PC-3 (cell line): Measurements from ENCODE around the gene FAM53B. TPM values are rescaled to one million over a fixed set of nuclear protein-coding genes. Genes with fewer than 3 reads are reported as not detected.

Experiments
- ATAC-seq: fragments of 200-7000 bp; cut with Tn5 transposase; 2 replicates; pipeline ENCODE4 v1.9.1; 2020; ENCODE audit warnings: mild to moderate bottlenecking, moderate library complexity
- BruUV-seq: library from RNA; stranded (reverse); fragments of 400-500 nt; replicated peaks from 2 replicates; lab custom pipeline; 2021; lab: Mats Ljungman, UMichigan
- CTCF ChIA-PET: fragments of 300-600 bp; sonication (Branson Sonifier 250); formaldehyde crosslinking; loops from one replicate; lab custom pipeline; 2022; ENCODE audit warnings: antibody characterized with exemption; lab: Charles Lee
- POLR2A ChIA-PET: fragments of 300-600 bp; sonication (Branson Sonifier 250); formaldehyde crosslinking; loops from one replicate; lab custom pipeline; 2022; ENCODE audit warnings: antibody characterized with exemption; ENCODE audit not compliant: unreplicated experiment; lab: Charles Lee
- DNase-seq: peaks from one replicate; pipeline ENCODE4 v3.0.0-alpha.2; 2015
- H2AFZ ChIP-seq: fragments of 300-600 bp; sonication (generic); 2 replicates; pipeline ENCODE4 v1.6.0; 2016; ENCODE audit warnings: antibody characterized with exemption, low read length
- H3F3A ChIP-seq: fragments of 300-600 bp; sonication (generic); one replicate; pipeline ENCODE4 v1.6.0; 2017; ENCODE audit warnings: antibody characterized with exemption, low read length, control low read depth, mild to moderate bottlenecking; ENCODE audit not compliant: unreplicated experiment
- H3K27ac ChIP-seq: fragments of 300-600 bp; sonication (generic); 2 replicates; pipeline ENCODE4 v1.5.1; 2016; ENCODE audit warnings: mild to moderate bottlenecking, low read length
- H3K27me3 ChIP-seq: fragments of 300-600 bp; sonication (generic); 2 replicates; pipeline ENCODE4 v1.6.1; 2016; ENCODE audit warnings: low read length, mixed read lengths
- H3K36me3 ChIP-seq: fragments of 300-600 bp; sonication (generic); 2 replicates; pipeline ENCODE4 v1.6.1; 2016; ENCODE audit warnings: low read depth, mixed run types, low read length, mixed read lengths
- H3K4me1 ChIP-seq: fragments of 300-600 bp; sonication (generic); 2 replicates; pipeline ENCODE4 v1.5.1; 2016; ENCODE audit warnings: low read length; ENCODE audit not compliant: insufficient read depth
- H3K4me2 ChIP-seq: fragments of 300-600 bp; sonication (generic); 2 replicates; pipeline ENCODE4 v1.6.0; 2016; ENCODE audit warnings: low read length
- H3K4me3 ChIP-seq: fragments of 300-600 bp; sonication (generic); 2 replicates; pipeline ENCODE4 v1.5.1; 2016; ENCODE audit warnings: mild to moderate bottlenecking, low read length, mixed read lengths
- H3K79me2 ChIP-seq: fragments of 300-600 bp; sonication (generic); 2 replicates; pipeline ENCODE4 v1.6.1; 2017; ENCODE audit warnings: low read length, mixed read lengths
- H3K9ac ChIP-seq: fragments of 300-600 bp; sonication (generic); 2 replicates; pipeline ENCODE4 v1.6.0; 2016; ENCODE audit warnings: mild to moderate bottlenecking, low read length
- H3K9me2 ChIP-seq: fragments of 300-600 bp; sonication (generic); replicated peaks from 2 replicates; pipeline ENCODE4 v1.6.1; 2016; ENCODE audit warnings: mixed run types, low read length, mixed read lengths
- H3K9me3 ChIP-seq: fragments of 300-600 bp; sonication (generic); 2 replicates; pipeline ENCODE4 v1.6.1; 2016; ENCODE audit warnings: low read length, mixed read lengths
- H4K20me1 ChIP-seq: fragments of 300-600 bp; sonication (generic); 2 replicates; pipeline ENCODE4 v1.6.1; 2016; ENCODE audit warnings: low read length, mixed read lengths
- EZH2 ChIP-seq: fragments of 300-600 bp; sonication (generic); IDR thresholded peaks from one replicate; pipeline ENCODE4 v1.6.1; 2017; ENCODE audit warnings: antibody characterized with exemption, mild to moderate bottlenecking, low read length; ENCODE audit not compliant: unreplicated experiment
- EZH2phosphoT487 ChIP-seq: fragments of 300-600 bp; sonication (generic); IDR thresholded peaks from 2 replicates; pipeline ENCODE4 v1.6.1; 2018; ENCODE audit warnings: mild to moderate bottlenecking, antibody characterized with exemption, low read length, borderline replicate concordance
- intact Hi-C: fragments of 100-400 bp; cut with micrococcal nuclease; formaldehyde crosslinking; loops from 2 replicates; pipeline ENCODE4 v1.9.0; 2023
- total RNA-seq: library from RNA; depleted of rRNA; stranded (reverse); fragments of >200 nt; gene quantifications from 2 replicates; pipeline ENCODE4 v1.2.3, GENCODE V29; 2014
- TF ChIP-seq, protein P1 (sequence below): fragments of 300-600 bp; sonication (generic); conservative IDR thresholded peaks from 2 replicates; pipeline ENCODE4 v1.5.1; 2017; ENCODE audit warnings: antibody characterized with exemption, low read depth, mild to moderate bottlenecking, low read length

FAM53B gene
- total RNA-seq, 1 experiment from 2014 or later = 19.4 TPM

DNA sequence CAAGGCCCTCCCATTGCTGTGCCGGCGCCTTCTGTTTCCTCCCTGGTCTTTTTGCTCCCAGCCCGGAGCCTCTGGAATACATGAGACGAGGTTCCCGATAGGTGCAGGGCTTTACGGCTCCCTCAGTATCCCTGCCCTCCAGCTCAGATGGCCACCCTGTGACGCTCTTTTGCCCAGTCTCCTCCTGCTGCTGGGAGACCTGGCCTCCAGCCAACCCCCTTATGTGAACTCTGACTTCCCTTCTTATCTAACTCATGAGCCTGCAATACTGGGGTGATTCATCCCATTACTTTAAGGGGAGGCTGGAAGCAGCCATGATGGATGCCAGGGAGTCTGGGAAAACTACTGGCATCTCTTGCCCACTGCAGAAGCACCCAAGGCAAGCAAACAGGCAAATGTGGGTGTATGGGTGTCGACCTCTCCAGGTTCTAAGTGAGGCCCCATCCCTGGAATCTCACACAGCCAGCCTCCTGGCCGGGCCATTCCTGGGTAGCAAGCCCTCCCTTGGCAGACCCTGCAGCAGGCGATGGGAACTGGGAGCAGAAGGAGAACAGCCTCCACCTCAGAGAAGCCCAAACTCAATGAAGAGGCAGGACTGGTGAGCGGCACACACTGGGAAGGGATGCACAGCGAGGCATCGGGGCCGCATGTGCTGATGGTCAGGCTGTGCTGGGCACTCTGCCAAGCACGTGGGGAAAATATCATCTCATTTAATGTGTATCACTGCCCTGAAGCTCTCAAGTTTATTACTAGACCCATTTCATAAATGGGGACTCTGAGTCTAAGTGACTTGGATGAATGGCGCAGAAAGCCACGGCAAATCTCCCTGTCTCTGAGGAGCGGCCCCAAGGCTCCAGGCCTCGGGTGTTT lies 97.5 kb downstream of the FAM53B start:
- no peaks in the 10 kb centered on the region for H3K9me2 ChIP-seq
- no peaks in the 10 kb centered on the region for H4K20me1 ChIP-seq
- H3K36me3 ChIP-seq = no peaks in the 10 kb centered on the region
- ChIA-PET POLR2A (no interaction called here), CTCF (no interaction called here)
- no peaks in the 10 kb centered on the region for H3K79me2 ChIP-seq
- H3K27me3 ChIP-seq = no peaks in the 10 kb centered on the region
- no peak for ATAC-seq
- H2AFZ ChIP-seq = no peak overlapping the region
- no peaks in the 10 kb centered on the region for H3F3A ChIP-seq
- H3K4me3 ChIP-seq = no peak overlapping the region
- TF ChIP-seq, protein P1, sequence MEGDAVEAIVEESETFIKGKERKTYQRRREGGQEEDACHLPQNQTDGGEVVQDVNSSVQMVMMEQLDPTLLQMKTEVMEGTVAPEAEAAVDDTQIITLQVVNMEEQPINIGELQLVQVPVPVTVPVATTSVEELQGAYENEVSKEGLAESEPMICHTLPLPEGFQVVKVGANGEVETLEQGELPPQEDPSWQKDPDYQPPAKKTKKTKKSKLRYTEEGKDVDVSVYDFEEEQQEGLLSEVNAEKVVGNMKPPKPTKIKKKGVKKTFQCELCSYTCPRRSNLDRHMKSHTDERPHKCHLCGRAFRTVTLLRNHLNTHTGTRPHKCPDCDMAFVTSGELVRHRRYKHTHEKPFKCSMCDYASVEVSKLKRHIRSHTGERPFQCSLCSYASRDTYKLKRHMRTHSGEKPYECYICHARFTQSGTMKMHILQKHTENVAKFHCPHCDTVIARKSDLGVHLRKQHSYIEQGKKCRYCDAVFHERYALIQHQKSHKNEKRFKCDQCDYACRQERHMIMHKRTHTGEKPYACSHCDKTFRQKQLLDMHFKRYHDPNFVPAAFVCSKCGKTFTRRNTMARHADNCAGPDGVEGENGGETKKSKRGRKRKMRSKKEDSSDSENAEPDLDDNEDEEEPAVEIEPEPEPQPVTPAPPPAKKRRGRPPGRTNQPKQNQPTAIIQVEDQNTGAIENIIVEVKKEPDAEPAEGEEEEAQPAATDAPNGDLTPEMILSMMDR = no peak
- TF ChIP-seq EZH2 (no peak), EZH2phosphoT487 (no peak)
- no peak overlapping the region for H3K27ac ChIP-seq
- no TSS peak for BruUV-seq
- no peak overlapping the region for H3K4me2 ChIP-seq
- H3K9ac ChIP-seq = no peak overlapping the region
- no peaks in the 10 kb centered on the region for H3K4me1 ChIP-seq
- intact Hi-C loops = no loop called here
- no peak for DNase-seq
- H3K9me3 ChIP-seq = no peaks in the 10 kb centered on the region

DNA sequence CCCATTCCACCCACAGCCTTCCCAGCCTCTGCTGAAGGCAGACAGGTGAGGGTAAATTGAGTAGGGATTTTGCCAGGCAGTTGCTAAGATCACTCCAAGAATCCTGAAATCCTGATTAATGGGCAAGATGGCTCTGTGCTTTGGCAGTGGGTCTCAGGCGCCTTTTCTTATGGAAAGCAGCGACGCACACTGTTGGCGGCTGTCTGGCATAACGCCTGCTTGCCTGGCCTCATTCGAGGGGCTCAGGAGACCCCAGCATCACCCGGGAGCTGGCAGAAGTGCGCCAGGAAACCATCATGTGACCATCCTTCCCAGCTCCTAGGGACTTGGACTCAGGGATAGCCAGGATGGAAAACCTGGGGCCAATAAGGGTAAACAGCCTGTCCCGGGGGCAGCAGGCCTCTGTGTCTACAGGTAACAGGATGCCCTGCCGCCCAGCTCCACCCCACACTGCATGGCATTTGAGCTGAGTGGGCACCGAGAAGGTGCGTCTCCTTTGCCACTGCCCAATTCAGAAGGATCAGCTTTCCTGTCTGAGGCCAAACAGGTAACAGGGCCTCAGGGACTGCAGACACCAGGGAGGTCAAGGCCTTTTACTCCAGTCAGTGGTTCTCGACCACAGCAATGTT lies 98.6 kb downstream of the FAM53B start:
- POLR2A ChIA-PET = no interaction called here
- no peak for TF ChIP-seq EZH2phosphoT487
- CTCF ChIA-PET = no interaction called here
- Histone ChIP-seq H2AFZ (no peak overlapping the region), H3K9me3 (no peaks in the 10 kb centered on the region), H3K9ac (no peak overlapping the region), H3K79me2 (no peaks in the 10 kb centered on the region), H3K4me2 (no peak overlapping the region), H3K9me2 (no peaks in the 10 kb centered on the region), H3K4me3 (no peak overlapping the region), H3F3A (no peaks in the 10 kb centered on the region), H3K36me3 (no peaks in the 10 kb centered on the region), H3K4me1 (no peaks in the 10 kb centered on the region), H3K27ac (no peak overlapping the region), H4K20me1 (no peaks in the 10 kb centered on the region), H3K27me3 (no peaks in the 10 kb centered on the region)
- BruUV-seq = no TSS peak
- DNase-seq = no peak
- intact Hi-C loops = no loop called here
- ATAC-seq = no peak

DNA sequence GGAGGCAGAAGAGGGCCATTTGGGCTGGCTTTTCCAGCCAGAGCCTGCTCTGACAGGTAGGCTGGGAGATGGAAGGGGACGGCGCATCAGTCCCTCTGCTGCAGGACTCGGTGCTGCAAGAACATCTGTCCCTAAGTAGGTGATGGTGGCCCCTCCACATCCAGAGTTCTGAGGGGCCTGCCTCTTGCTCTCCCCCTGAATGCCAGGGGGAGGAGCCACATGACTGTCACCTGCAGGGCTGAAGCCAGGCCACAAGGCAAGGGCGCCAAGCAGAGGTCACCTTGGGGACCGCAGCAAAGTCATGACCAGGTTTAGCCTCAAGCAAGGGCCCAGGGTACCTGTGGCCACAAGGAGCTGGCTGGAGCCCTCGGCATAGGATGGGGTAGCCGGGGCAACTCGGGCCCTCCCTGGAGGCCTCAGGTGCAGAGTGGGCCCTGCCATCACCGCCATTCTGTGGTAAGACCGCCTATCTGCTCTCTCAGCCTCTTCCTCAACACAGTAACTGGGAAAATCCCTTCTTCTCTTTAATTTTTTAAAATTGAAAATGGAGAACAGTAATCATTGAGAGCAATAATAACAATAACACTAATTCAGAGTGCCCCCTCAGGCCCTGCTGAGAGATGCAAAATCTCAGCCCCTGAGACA lies 99.3 kb downstream of the FAM53B start:
- no peaks in the 10 kb centered on the region for H3K4me1 ChIP-seq
- H3K9ac ChIP-seq = no peak overlapping the region
- POLR2A ChIA-PET = no interaction called here
- DNase-seq (no peak), ATAC-seq (no peak)
- H2AFZ ChIP-seq = no peak overlapping the region
- TF ChIP-seq EZH2 = no peak
- TF ChIP-seq EZH2phosphoT487 = no peak
- TF ChIP-seq, protein P1 = no peak
- no peaks in the 10 kb centered on the region for H3K79me2 ChIP-seq
- intact Hi-C loops = no loop called here
- H3K9me3 ChIP-seq = no peaks in the 10 kb centered on the region
- BruUV-seq = no TSS peak
- H3K4me3 ChIP-seq = no peak overlapping the region
- H3K9me2 ChIP-seq = no peaks in the 10 kb centered on the region
- no peak overlapping the region for H3K4me2 ChIP-seq
- CTCF ChIA-PET = no interaction called here
- H3K27me3 ChIP-seq = no peaks in the 10 kb centered on the region
- H4K20me1 ChIP-seq = no peaks in the 10 kb centered on the region
- H3K27ac ChIP-seq = no peak overlapping the region
- no peaks in the 10 kb centered on the region for H3F3A ChIP-seq
- H3K36me3 ChIP-seq = no peaks in the 10 kb centered on the region
